Suprapubic skin (tissue), 4 donors: ENCODE results near the gene MBOAT2.

ENCODE experiments used
- CTCF ChIP-seq, 2 donors: fragments of 200-600 bp in 1 of 2; fragments of 450-650 bp in 1 of 2; sonication (generic) in 1 of 2; IDR thresholded peaks; one replicate each; pipeline ENCODE4 v1.5.1; 2016 to 2019; ENCODE audit warnings: antibody characterized with exemption in 2 of 2, mild to moderate bottlenecking in 1 of 2, moderate library complexity in 1 of 2
- EP300 ChIP-seq: sonication (generic); formaldehyde crosslinking; IDR thresholded peaks from one replicate; pipeline ENCODE4 v1.6.1; 2017; ENCODE audit warnings: antibody characterized with exemption
- POLR2A ChIP-seq, 2 donors: fragments of 450-650 bp; IDR thresholded peaks; one replicate each; pipeline ENCODE4 v1.6.1; 2017; ENCODE audit warnings: antibody characterized with exemption in 2 of 2, mild to moderate bottlenecking in 2 of 2, moderate library complexity in 2 of 2
- POLR2AphosphoS5 ChIP-seq, 3 donors: sonication (generic); formaldehyde crosslinking; IDR thresholded peaks; one replicate each; pipeline ENCODE4 v1.6.1; 2017; ENCODE audit warnings: antibody characterized with exemption in 3 of 3

- TF ChIP-seq POLR2A (IDR thresholded peaks at IDR 0.05) (no peak), CTCF (IDR thresholded peaks at IDR 0.05) (no peak), EP300 (no peak), POLR2AphosphoS5 (IDR thresholded peaks at IDR 0.05) (no peak)
These were observed 3.0 kb downstream of the MBOAT2 start for GRCh38 chr2:9000442-9000841.
